Measurements from ENCODE around the gene MOB3B.

MOB3B gene

GRCh38 chr9:27373851-27374250, 155.8 kb downstream of the MOB3B start:
- TF ChIP-seq ZNF70 (CRISPR knock-in tag; IDR thresholded peaks at IDR 0.05) (no peak), ZC3H10 (CRISPR knock-in tag; IDR thresholded peaks at IDR 0.05) (no peak), RARB (CRISPR knock-in tag; IDR thresholded peaks at IDR 0.05) (no peak), CREB5 (CRISPR knock-in tag; IDR thresholded peaks at IDR 0.05; ENCODE audit: low read depth) (no peak), ISL1 (CRISPR knock-in tag; IDR thresholded peaks at IDR 0.05) (no peak), TSHZ2 (CRISPR knock-in tag; IDR thresholded peaks at IDR 0.05) (no peak), TCF4 (CRISPR knock-in tag; IDR thresholded peaks at IDR 0.05; ENCODE audit: borderline replicate concordance) (no peak), BACH2 (CRISPR knock-in tag; IDR thresholded peaks at IDR 0.05; ENCODE audit: borderline replicate concordance) (no peak), CSDC2 (CRISPR knock-in tag; IDR thresholded peaks at IDR 0.05) (no peak), POU6F1 (CRISPR knock-in tag; IDR thresholded peaks at IDR 0.05; ENCODE audit: borderline replicate concordance, low read depth) (no peak), PATZ1 (CRISPR knock-in tag; IDR thresholded peaks at IDR 0.05; ENCODE audit: borderline replicate concordance) (no peak), SNAI2 (CRISPR knock-in tag; IDR thresholded peaks at IDR 0.05) (no peak), CSRNP3 (CRISPR knock-in tag; IDR thresholded peaks at IDR 0.05) (no peak), ZFP3 (CRISPR knock-in tag; IDR thresholded peaks at IDR 0.05) (no peak), ESRRG (CRISPR knock-in tag; IDR thresholded peaks at IDR 0.05) (no peak), GLIS3 (CRISPR knock-in tag; IDR thresholded peaks at IDR 0.05) (no peak), OSR1 (CRISPR knock-in tag; IDR thresholded peaks at IDR 0.05) (no peak), ZNF8 (CRISPR knock-in tag; IDR thresholded peaks at IDR 0.05) (no peak), ARNTL (CRISPR knock-in tag; IDR thresholded peaks at IDR 0.05; ENCODE audit: borderline replicate concordance, low read depth) (no peak), ZNF565 (CRISPR knock-in tag; conservative IDR thresholded peaks at IDR 0.05; ENCODE audit: low read depth) (no peak)
- no peak for ATAC-seq

GRCh38 chr9:27372615-27373014, 157.0 kb downstream of the MOB3B start:
- no peak for ATAC-seq
- TF ChIP-seq PATZ1 (CRISPR knock-in tag; IDR thresholded peaks at IDR 0.05; ENCODE audit: borderline replicate concordance) (no peak), POU6F1 (CRISPR knock-in tag; IDR thresholded peaks at IDR 0.05; ENCODE audit: borderline replicate concordance, low read depth) (no peak), ZNF8 (CRISPR knock-in tag; IDR thresholded peaks at IDR 0.05) (no peak), ISL1 (CRISPR knock-in tag; IDR thresholded peaks at IDR 0.05) (no peak), BACH2 (CRISPR knock-in tag; IDR thresholded peaks at IDR 0.05; ENCODE audit: borderline replicate concordance) (no peak), PPARA (CRISPR knock-in tag; IDR thresholded peaks at IDR 0.05; ENCODE audit: borderline replicate concordance) (no peak), TSHZ2 (CRISPR knock-in tag; IDR thresholded peaks at IDR 0.05) (no peak), CREB5 (CRISPR knock-in tag; IDR thresholded peaks at IDR 0.05; ENCODE audit: low read depth) (no peak), RARB (CRISPR knock-in tag; IDR thresholded peaks at IDR 0.05) (no peak), ESRRG (CRISPR knock-in tag; IDR thresholded peaks at IDR 0.05) (no peak), TCF4 (CRISPR knock-in tag; IDR thresholded peaks at IDR 0.05; ENCODE audit: borderline replicate concordance) (no peak), ZNF70 (CRISPR knock-in tag; IDR thresholded peaks at IDR 0.05) (no peak), TOX (CRISPR knock-in tag; IDR thresholded peaks at IDR 0.05; ENCODE audit: borderline replicate concordance) (no peak)

All from SK-N-SH treated with all-trans-retinoic acid at 6 μM for 48 hours (cell line).